ENCODE data around the gene GLG1.

The GLG1 gene

GRCh38 chr16:74608944-74609343, 2.0 kb upstream of the GLG1 start:
- TF ChIP-seq CTCF (conservative IDR thresholded peaks at IDR 0.05; ENCODE audit: low read length) = no peak
- no peak for DNase-seq (ENCODE audit: low read depth)
- H3K4me3 ChIP-seq (ENCODE audit: low read length) = no peak overlapping the region

GRCh38 chr16:74608381-74608780, 1.5 kb upstream of the GLG1 start:
- H3K4me3 ChIP-seq (ENCODE audit: low read length) = no peak overlapping the region
- no peak for TF ChIP-seq CTCF (conservative IDR thresholded peaks at IDR 0.05; ENCODE audit: low read length)
- no peak for DNase-seq (ENCODE audit: low read depth)

DNA sequence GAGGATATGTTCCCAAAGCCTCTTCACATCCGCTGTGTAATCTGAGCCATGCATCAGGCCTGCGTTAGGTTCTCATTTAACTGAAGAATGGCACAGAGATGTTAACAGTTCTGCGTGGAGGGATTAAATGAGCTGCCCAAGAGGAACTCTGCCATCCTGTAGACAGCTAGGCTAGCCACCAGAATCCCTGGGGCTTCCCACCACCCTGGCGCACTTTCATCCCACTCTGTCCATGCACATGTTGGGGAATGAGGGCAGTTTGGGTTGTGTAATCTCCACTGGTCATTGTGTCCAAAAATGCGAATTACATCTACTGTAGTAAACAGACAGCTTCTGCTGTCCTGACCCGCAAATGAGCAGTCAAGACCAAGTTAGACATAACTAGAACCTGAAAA, 1.0 kb upstream of the GLG1 start:
- DNase-seq (ENCODE audit: low read depth) = peak; percentile 21
- H3K4me3 ChIP-seq (ENCODE audit: low read length) = no peak overlapping the region
- TF ChIP-seq CTCF (conservative IDR thresholded peaks at IDR 0.05; ENCODE audit: low read length) = no peak

- TF ChIP-seq CTCF (conservative IDR thresholded peaks at IDR 0.05; ENCODE audit: low read length) = no peak
- no peak for DNase-seq (ENCODE audit: low read depth)
- peak overlapping the region; percentile 98 for H3K4me3 ChIP-seq (ENCODE audit: low read length)
These were observed 522 bp upstream of the GLG1 start for GRCh38 chr16:74607310-74607961.

- DNase-seq (ENCODE audit: low read depth) = peak; percentile 9
These were observed 981 bp downstream of the GLG1 start for GRCh38 chr16:74605746-74606520.

DNA sequence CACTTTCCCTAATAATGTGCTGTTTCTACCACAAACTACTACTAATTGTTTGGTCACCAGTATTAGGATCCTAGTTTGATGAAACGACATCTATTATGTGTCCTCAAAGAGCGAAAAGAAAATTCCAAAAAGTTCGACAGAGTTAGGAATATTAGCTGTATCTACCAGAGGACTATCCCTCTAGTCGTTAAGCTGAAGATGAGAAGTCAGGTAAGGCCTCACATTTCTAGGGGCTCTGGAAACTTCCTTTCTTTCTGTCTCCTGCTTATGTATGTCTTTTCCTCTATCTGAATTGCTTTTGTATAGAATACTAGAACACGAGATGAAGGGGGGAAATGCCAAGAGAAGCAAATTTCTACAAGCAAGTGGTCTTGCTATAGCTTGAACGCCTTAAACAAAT, 1.6 kb downstream of the GLG1 start:
- DNase-seq (ENCODE audit: low read depth) = no peak
- H3K4me3 ChIP-seq (ENCODE audit: low read length) = peak overlapping the region; percentile 98
- no peak for TF ChIP-seq CTCF (conservative IDR thresholded peaks at IDR 0.05; ENCODE audit: low read length)

More at GRCh38 chr16:74605746-74606520, 981 bp downstream of the GLG1 start:
- peak overlapping the region; percentile 98 for H3K4me3 ChIP-seq (ENCODE audit: low read length)
- TF ChIP-seq CTCF (conservative IDR thresholded peaks at IDR 0.05; ENCODE audit: low read length) = no peak

GRCh38 chr16:74603848-74604247, 3.1 kb downstream of the GLG1 start:
- no peak for TF ChIP-seq CTCF (conservative IDR thresholded peaks at IDR 0.05; ENCODE audit: low read length)
- no peak for DNase-seq (ENCODE audit: low read depth)

More at GRCh38 chr16:74603848-74604247, 3.1 kb downstream of the GLG1 start:
- no peak overlapping the region for H3K4me3 ChIP-seq (ENCODE audit: low read length)

All from AG10803 (cell line).